Head of caudate nucleus (tissue), 42 donors: ENCODE measurements around the gene CDK12.
A peak's percentile ranks its signal among the peaks of the same experiment; 100 is the strongest.
"Not testable (repeated sequence)": the region's sequence is repeated elsewhere in the genome, so short reads cannot be mapped to it uniquely, and the experiment has no call there.

Experiments used
- DNase-seq, 42 donors: peaks; one replicate each; pipeline versions ENCODE4 v3.0.0 to v3.0.0-alpha.2; 2020 to 2021; ENCODE audit warnings: mixed read lengths in 7 of 42
- intact Hi-C: fragments of 100-400 bp; cut with DNase I; formaldehyde crosslinking; loops from one replicate; pipeline ENCODE4 v1.15.0; 2022

The CDK12 gene

DNA sequence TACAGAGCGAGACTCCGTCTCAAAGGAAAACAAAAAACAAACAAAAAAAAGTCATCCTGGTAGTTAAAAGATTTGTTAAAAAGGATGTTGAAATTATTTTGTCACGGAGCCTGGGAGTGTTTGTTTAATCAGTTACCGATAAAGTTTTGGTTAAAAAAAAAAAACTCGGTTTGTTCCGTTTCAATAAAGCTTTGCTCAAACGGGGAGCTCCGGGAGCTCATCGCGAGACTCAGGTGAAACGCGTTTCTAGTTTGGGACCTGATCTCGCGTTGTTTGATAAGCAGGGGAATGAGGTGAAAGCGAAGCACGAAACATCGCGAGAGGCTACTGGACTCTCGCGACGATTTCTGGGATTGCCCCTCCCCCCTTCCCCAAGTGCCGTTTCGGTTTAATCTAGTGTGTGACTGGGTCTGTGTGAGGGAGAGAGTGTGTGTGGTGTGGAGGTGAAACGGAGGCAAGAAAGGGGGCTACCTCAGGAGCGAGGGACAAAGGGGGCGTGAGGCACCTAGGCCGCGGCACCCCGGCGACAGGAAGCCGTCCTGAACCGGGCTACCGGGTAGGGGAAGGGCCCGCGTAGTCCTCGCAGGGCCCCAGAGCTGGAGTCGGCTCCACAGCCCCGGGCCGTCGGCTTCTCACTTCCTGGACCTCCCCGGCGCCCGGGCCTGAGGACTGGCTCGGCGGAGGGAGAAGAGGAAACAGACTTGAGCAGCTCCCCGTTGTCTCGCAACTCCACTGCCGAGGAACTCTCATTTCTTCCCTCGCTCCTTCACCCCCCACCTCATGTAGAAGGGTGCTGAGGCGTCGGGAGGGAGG, at the start of gene CDK12:
CDK12 (plus strand) TSS at position 374 of the 813 bp plus-strand sequence. CDS start 586 bp downstream, outside the sequence.
- intact Hi-C loops, result no loop called here
- peak; percentile 89 to 99 (median 96) for DNase-seq

DNA sequence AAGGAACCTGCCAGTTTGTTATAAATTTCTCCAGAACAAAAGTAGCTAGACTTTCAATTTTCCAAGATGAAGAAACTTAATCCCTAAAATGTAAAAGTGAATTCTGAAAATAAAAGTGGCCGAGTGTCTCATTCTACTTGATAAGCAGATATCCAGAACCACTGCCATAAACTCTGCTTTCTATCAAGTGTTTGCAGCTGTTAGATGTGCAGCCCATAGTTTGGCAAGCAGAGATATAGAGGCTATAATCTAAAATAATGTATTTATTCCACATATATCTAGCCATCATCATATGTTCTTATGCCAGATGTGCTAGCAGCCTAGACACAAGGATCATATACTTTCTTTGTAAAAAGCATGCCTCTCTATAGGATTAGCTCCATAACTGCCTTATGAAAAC, 45.1 kb upstream of the CDK12 start:
- no peak for DNase-seq
- intact Hi-C loops, result no loop called here

DNA sequence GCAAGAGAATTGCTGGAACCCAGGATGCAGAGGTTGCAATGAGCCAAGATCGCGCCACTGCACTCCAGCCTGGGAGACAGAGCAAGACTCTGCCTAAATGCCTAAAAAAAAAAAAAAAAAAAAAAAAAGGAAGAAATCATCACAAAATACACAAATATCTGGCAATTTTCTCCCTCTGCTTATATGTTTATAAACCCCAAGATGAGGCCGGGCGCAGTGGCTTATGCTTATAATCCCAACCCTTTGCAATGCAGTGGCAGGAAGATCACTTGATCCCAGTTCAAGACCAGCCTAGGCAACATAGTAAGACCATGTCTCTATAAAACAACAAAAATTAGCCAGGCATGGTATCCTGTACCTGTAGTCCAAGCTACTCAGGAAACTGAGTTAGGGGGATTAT, 31.7 kb upstream of the CDK12 start:
- intact Hi-C loops, result no loop called here
- no peak for DNase-seq

DNA sequence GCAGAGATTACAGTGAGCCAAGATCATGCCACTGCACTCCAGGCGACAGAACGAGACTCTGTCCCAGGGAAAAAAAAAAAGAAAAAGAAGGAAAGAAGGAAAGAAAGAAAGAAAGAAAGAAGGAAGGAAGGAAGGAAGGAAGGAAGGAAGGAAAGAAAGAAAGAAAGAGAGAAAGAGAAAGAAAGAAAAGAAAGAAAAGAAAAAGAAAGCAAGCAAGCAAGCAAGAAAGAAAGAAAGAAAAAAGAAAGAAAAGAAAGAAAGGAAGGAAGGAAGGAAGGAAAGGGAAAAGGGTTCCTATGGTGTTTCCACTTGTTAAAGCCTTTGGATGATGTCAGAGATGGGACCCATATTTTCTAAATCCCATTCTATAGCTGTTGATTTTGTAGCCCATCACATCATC, 21.4 kb upstream of the CDK12 start:
- intact Hi-C loops, DNase-seq: not testable (repeated sequence)

DNA sequence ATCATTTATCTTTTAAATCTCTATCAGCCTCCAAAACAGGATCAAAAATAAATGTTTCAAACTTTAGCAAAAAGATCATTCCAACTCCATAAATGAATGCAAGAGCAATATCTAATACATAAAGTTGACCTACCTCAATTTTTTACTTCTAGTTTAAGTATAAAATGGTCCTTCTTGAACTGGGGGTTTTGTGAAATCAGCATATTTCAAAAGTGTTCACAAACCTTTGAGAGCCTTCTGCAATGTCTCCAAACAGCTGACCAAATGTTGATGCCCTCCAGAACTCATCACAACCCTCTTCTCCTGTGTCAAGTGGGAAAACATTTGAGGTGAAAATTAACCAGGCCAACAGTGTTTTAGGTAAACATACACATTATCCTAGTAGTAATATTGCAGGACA, 18.0 kb upstream of the CDK12 start:
- intact Hi-C loops, result no loop called here

DNA sequence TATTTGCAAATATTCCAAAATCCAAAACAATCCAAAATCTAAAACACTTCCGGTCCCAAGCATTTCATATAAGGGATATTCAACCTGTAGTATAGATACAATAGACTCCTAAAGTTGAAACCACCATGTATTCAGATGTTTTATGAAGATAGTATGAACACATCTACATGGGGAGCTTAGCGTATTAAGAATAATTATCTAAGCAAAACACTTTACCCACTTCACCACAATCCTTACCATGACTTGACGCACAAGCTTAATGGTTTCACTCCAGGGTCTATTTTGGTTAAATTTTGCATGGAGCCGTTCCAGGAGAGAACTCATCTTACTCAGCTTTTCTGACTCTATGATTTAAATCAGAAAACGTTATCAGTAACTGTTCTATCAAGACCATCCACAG, 13.7 kb upstream of the CDK12 start:
- no peak for DNase-seq
- intact Hi-C loops, result no loop called here

More for the DNA sequence above, 18.0 kb upstream of the CDK12 start:
- no peak for DNase-seq

DNA sequence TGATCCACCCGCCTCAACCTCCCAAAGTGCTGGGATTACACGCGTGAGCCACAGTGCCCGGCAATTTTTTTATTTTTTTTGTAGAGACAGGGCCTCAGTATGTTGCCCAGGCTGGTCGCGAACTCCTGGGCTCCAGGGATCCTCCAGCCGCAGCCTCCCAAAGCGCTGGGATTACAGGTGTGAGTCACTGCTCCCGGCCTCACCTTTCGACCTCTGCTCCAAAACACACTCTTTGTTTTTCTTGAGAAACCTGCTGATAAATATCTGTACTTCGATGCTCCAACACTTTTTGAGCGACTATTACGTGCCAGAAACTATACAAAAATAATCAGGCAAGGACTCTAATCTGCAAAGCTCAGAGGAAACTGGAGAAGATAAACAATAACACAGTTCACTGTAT, 11.2 kb upstream of the CDK12 start:
- DNase-seq, result peak in 1 of 42 donors; percentile 33
- intact Hi-C loops, result no loop called here

DNA sequence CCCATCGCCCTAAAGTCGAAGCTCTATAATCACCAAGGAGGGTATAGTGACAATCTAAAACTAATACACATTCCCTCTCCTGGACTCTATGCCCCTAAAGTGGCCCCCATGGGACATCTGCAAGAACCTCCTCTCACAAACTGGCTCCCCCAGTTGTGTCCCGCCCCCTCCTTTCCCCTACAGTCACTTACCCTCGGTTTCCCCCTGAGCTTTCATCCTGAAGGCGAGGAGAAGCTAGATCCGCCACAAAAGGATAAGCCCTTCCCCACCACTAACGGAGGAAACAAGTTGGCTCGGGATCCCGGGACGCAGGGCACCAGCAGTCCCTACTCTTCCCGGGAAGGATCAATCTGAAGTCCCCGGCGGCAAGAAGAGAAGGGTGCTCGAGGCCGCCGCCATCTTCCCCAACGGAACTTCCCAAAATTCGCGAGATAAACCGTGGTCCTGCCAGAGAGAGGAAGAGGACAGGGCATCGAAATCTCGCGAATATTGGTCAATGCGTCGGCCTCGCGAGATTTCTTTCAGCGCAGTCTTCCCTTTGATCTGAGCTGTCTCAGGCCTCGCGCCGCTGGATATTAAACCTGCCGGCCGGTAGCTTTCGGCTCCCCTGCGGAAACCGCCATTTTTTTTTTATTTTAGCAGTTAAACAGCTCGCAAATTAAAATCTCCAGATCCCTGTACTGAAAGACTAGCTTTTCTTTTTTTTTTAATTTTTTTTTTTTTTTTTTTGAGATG, 10.3 kb upstream of the CDK12 start, which contains the start of gene MED1:
MED1 (minus strand) TSS at position 417 of the 735 bp plus-strand sequence; CDS start at position 216, 201 bp downstream.
- intact Hi-C loops, result no loop called here
- peak; percentile 76 to 96 (median 90) for DNase-seq

DNA sequence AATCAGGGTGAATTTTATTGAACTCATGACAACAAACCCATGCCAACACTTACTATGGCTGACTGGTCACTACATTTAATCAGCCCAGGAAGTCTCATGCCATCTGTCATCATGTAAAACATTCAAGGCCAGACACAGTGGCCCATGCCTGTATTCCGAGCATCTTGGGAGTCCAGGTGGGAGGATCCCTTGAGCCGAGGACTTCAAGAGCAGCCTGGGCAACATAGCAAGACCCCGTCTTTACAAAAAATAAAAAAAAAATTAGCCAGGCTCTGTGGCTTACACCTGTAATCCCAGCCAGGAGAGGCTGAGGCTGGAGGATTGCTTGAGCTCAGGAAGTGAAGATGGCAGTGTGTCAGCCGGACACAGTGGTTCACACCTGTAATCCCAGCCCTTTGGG, 5.4 kb upstream of the CDK12 start:
- peak in 1 of 42 donors; percentile 8 for DNase-seq
- intact Hi-C loops, result no loop called here

DNA sequence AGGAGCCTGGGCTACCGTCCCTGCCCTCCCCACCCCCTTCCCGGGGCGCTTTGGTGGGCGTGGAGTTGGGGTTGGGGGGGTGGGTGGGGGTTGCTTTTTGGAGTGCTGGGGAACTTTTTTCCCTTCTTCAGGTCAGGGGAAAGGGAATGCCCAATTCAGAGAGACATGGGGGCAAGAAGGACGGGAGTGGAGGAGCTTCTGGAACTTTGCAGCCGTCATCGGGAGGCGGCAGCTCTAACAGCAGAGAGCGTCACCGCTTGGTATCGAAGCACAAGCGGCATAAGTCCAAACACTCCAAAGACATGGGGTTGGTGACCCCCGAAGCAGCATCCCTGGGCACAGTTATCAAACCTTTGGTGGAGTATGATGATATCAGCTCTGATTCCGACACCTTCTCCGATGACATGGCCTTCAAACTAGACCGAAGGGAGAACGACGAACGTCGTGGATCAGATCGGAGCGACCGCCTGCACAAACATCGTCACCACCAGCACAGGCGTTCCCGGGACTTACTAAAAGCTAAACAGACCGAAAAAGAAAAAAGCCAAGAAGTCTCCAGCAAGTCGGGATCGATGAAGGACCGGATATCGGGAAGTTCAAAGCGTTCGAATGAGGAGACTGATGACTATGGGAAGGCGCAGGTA, 762 bp downstream of the CDK12 start:
- intact Hi-C loops, result no loop called here
- peak in 24 of 42 donors; percentile 11 to 67 (median 29) for DNase-seq

DNA sequence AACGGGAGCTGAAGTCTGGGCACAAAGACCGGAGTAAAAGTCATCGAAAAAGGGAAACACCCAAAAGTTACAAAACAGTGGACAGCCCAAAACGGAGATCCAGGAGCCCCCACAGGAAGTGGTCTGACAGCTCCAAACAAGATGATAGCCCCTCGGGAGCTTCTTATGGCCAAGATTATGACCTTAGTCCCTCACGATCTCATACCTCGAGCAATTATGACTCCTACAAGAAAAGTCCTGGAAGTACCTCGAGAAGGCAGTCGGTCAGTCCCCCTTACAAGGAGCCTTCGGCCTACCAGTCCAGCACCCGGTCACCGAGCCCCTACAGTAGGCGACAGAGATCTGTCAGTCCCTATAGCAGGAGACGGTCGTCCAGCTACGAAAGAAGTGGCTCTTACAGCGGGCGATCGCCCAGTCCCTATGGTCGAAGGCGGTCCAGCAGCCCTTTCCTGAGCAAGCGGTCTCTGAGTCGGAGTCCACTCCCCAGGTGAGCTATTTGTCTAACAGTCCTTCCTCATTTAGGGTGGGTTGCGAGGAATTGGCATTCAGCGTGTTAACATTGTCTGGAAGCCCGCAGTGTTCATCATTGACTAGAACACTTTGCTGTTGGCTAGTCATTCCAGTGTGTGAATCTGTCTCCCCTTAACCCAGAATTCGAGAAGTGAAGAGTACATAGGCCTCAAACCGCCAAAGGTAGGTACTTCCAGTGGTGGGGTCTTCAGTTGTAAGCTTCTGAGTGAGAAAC, 1.5 kb downstream of the CDK12 start:
- intact Hi-C loops, result no loop called here
- peak in 5 of 42 donors; percentile 8 to 45 (median 36) for DNase-seq

DNA sequence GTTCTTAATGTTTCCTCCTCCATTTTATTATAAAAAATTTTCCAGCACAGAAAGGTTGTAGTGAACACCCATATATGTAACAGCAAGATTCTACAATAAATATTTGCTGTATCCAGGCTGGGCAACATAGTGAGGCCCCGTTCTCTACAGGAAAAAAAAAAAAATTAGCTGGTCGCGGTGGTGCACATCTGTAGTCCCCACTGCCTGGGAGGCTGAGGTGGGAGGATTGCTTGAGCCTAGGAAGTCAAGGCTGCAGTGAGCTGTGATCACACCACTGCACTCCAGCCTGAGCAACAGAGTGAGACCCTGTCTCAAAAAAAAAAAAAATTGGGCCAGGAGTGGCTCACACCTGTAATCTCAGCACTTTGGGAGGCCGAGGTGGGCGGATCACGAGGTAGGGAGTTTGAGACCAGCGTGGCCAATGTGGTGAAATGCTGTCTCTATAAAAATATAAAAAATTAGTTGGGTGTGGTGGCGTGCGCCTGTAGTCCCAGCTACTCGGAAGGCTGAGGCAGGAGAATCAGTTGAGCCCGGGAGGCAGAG, 3.4 kb downstream of the CDK12 start:
- intact Hi-C loops, result not testable (repeated sequence)
- DNase-seq, result peak in 2 of 42 donors; percentile 18 to 29

DNA sequence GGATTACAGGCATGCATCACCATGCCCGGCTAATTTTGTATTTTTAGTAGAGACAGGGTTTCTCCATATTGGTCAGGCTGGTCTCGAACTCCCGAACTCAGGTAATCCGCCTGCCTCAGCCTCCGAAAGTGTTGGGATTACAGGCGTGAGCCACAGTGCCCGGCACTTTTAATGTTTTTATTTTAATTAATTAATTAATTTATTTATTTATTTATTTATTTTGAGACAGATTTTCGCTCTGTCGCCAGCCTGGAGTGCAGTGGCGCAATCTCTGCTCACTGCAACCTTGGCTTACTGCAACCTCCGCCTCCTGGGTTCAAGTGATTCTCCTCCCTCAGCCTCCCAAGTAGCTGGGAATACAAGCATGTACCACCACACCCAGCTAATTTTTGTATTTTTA, 7.3 kb downstream of the CDK12 start:
- intact Hi-C loops, DNase-seq: not testable (repeated sequence)

DNA sequence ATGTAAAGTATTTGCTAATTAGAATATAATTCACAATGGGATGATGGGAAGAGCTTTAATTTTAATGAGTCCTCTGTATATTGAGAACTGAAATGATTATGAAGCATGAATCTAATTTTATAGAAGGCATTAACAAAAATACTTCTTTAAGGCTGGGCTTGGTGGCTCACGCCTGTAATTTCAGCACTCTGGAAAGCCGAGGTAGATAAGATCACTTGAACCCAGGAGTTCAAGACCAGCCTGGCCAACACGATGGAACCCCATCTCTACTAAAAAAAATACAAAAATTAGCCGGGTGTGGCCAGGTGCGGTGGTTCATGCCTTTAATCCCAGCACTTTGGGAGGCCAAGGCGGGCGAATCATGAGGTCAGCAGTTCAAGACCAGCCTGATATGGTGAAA, 12.0 kb downstream of the CDK12 start:
- intact Hi-C loops, result no loop called here
- no peak for DNase-seq

DNA sequence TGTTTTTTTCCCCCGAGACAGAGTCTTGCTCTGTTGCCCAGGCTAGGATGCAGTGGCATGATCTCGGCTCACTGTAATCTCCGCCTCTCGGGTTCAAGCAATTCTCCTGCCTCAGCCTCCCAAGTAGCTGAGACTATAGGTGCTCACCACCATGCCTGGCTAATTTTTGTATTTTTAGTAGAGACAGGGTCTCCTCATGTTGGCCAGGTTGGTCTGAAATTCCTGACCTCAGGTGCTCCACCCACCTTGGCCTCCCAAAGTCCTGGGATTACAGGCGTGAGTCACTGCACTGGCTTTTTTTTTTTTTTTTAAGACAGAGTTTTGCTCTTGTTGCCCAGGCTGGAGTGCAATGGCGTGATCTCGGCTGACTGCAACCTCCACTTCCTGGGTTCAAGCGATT, 18.3 kb downstream of the CDK12 start:
- intact Hi-C loops, result not testable (repeated sequence)
- peak in 1 of 42 donors; percentile 3 for DNase-seq

DNA sequence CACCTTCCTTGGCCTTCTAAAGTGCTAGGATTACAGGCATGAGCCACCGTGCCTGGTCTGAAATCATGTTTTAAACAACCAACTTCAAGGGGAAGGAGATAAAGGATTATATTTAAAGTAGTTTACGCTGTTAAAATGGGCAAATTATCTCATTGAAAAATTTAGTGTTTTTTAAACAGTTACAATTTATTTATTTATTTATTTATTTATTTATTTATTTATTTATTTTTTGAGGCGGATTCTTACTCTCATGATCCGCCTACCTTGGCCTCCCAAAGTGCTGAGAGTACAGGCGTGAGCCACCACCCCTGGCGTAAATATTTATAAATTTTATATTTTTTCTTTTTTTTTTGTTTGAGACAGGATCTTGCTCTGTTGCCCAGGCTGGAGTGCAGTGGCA, 22.2 kb downstream of the CDK12 start:
- DNase-seq, result no peak
- intact Hi-C loops, result no loop called here

DNA sequence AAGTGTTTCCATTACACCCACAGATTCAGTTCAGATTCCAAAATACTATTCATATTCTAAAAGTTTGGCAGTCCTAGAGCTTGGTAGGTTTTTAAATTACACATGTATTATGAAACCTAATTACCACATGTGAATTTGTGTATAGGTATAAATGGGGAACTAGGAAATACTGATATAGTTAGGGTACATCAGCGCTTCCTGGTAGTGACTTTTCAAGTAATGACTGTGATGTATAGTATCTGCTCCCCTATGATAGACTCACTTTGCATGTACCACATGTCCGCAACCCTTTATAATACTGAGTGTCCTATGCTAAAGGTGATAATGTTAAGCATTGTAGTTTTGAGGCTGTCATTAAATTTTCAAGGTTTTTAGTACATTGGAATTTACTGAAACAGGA, 22.9 kb downstream of the CDK12 start:
- intact Hi-C loops, result no loop called here
- DNase-seq, result no peak

DNA sequence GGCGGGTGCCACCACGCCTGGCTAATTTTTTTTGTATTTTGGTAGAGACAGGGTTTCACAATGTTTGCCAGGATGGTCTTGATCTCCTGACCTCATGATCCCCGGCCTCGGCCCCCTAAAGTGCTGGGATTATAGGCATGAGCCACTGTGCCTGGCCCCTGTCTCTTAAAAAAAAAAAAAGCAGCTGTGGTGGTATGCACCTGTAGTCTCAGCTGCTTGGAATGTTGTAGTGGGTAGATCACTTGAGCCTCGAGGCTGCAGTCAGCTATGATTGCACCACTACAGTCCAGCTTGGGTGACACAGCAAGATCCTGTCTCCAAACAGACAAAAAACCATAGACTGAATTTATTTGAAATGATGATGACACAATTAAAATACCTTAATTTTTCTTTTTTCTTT, 24.3 kb downstream of the CDK12 start:
- DNase-seq, result peak in 1 of 42 donors; percentile 0
- intact Hi-C loops, result no loop called here

DNA sequence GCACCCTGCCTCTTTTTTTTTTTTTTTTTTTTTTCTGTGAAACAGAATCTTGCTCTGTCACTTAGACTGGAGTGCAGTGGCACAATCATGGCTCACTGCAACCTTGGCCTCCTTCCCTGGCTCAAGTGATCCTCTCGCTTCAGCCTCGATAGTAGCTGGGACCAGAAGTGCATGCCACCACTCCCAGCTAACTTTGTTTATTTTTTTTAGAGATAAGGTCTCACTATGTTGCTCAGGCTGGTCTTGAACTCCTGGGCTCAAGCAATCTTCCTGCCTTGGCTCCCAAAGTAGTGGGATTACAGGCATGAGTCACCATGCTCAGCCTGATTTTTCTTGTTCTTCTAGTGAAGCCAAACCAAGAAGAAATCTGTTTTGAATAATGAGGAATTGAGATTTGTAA, 25.0 kb downstream of the CDK12 start:
- intact Hi-C loops, result no loop called here
- peak in 1 of 42 donors; percentile 2 for DNase-seq
